Activated CD4-positive, alpha-beta T cell treated with anti-CD3 and anti-CD28 coated beads, Interleukin-2, amount 50 U/mL, for 4 hours (primary cell): ENCODE data around the gene GNAI1.

Experiments used
- DNase-seq, 2 experiments: peaks; one replicate each; pipeline ENCODE4 v3.0.0-alpha.2; 2020

Gene GNAI1

DNA sequence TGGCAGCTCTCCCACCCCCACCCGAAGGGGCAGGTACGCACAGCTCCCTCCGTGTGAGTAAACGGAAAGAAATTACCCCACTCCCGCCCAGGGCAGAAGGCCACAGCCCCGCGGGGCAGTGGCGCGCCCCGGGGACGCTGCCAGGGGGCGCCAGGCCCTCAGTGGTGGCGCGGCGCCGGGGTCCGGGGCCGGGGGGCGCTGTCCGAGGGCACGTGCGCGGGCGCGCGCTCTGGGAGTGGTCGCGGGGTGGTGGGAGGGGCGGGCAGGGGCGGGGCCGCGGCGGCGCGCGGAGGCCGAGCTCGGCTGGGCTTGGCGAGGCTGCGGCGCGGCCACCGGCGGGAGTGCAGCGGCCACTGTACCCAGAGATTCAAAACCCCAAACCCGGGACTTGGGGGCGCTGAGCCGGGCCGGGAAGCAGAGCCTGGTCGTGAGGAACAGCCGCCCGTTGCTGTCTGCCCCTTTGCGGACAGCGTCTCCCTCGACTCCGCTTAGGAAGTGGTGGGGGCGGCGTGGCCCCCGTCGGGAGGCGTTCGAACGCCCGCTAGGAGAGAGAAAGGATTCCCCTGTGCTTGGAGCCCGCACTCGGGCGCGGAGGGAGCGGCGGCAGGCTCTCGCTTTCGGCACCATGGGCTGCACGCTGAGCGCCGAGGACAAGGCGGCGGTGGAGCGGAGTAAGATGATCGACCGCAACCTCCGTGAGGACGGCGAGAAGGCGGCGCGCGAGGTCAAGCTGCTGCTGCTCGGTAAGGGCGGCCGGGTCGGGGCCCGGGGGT, at the start of gene GNAI1:
Gene GNAI1 (plus strand): TSS at position 296 of the 773 bp plus-strand sequence. CDS start 330 bp downstream, at position 626.
- no peak for DNase-seq

DNA sequence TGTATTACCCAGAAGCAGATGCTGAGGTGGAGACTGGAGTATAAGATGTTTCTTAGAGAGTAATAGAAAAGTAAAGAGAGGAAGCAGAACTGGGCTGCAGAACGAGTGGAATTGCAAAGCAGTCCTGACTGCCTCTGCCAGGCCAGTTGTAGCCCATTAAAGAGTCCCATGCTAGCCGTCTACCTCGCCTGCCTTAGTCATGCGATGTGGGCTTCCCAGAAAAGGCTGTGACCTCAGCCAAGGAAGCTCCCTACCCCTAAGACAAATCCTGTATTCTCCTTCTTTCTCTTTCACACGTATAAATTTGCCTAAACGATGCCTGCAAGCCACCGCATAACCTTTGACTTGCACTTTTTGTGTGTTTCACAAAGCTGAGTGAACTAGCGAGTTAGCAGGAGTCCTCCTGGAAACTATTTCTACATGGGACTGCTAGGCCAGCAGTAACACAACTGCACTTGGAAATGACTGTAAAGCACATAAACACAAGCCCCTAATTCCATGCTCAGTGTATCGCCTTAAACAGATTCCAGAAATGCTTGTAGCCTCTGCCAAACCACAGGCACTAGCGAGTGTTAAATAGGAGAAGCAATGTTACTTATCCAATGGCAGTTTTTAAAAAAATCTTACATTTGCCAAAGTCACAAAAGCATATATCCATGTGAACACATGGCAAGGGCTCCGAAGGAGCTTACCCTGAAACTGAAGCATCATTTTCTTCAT, 47.4 kb upstream of the GNAI1 start:
- DNase-seq: no peak

DNA sequence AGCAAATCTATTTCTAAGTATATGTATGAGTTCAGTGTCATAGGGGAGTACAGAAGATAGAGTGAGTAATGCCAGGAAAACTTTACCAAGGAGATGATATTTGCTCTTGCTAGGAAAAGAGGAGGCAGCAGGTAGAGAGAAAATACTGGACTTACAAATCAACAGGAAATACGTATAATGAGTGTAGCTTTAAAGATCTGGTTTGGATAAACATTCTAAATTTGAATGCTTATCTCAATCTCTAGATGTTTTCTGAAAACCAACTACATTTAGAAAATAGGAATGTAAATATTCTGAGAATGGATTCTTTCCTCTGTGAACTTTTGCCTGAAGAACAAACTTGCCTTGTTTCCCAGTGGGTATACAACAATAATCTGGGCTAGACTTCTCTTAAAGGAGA, 46.9 kb upstream of the GNAI1 start:
- DNase-seq: no peak

DNA sequence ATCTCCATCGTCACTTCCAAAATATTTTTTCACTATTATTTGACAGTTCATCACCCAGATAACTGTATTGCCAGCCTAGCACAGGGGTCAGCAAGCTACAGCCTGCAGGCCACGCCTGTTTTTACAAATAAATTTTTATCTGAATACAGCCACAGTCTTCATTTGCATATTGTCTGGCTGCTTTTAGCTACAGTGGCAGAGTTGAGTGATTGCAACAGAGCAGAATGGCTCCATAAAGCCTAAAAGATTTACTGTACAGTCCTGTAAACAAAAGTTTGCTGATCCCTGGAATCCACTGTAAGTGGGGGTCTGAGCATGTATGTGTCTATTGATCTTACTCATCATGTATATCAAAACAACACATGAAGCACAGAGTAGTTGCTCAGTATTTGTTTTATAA, 45.9 kb upstream of the GNAI1 start:
- no peak for DNase-seq

DNA sequence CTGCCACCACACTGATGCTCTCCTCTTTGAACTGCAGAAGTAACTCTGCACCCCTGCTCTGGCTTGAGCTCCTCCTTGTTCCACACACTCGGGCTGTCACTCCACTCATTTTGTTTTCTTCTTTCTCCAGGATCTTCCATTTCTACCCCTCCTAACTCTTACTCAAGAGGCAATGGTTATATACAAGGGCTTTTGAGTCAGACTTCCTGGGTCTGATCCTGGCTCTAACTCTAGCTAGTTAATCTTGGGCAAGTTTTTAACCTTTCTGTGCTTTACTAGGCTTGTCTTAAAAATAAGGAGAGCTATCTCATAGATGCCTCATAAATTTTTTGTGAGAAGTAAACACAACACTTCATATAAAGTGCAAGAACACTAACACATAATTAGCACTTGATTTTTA, 45.3 kb upstream of the GNAI1 start:
- no peak for DNase-seq

DNA sequence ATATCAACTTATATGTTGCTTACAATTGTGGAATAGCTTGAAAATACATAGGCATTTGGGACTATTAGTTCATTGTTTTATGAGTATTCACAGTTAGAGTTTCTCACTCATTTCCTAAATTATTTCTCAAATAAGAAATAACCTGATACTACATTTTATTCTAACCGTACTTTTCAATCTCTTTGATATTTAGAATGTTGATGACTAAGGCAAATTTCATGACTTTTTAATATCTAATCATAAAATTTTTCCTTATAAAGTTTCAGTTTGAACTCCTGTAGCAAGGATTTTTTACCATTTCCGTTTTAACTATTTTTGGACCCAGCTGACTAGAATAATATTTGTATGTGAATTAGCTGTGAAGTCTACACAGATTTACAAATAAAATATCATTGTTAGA, 41.3 kb upstream of the GNAI1 start:
- no peak for DNase-seq

DNA sequence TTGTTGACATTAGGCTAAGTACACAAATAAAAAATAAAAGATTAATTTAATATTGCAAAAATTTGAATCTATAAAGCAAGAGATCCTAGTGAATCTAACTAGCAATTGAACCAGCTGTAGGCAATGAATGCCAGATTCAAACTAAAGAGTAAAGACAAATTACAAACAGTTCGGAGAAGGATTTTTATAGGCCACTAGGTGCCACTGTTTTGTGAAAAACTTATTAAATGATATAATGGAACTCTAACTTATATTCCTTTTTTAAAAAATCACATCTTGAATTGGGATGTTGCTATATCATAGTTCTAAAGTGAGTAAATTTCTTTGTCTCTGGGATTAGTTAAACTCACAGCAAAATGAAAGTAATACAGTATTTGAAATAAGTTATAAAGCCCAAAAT, 39.1 kb upstream of the GNAI1 start:
- DNase-seq: no peak

DNA sequence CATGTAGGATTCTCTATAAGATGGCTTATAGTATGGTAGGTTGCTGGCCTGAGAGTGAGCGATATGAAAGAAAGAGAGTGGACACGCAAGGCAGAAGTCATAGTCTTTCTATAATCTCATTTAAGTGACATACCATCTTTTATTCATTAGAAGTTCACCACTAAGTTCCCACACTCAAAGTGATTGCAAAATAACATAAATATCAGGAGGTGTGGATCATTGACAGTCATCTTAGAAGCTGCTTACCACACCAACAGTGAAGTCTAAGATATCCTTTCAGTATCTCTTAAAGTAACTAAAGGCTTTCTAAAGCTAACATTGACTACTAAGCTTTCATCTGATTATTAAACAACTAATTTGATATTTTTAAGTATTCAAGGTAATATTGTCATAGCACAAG, 36.9 kb upstream of the GNAI1 start:
- DNase-seq: no peak

DNA sequence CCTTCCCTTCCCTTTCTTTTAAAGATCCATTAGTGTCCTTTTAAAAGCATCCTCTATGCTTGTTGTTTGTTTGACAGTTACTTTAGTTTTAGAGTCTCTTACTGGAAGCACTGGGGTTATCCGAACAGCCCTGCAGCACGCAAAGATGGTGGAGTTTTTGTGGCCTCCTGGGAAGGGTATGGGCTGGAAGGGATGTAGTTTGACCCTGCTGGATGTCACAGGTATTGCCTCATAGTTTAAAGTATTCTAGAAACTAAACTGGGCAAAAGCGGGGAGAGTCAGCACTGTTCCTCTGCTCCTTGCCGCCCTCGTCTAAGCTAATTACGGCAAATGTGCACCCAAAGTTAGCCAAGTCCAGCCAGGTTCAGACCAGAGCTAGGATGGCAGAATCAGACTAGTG, 35.8 kb upstream of the GNAI1 start:
- DNase-seq: no peak

DNA sequence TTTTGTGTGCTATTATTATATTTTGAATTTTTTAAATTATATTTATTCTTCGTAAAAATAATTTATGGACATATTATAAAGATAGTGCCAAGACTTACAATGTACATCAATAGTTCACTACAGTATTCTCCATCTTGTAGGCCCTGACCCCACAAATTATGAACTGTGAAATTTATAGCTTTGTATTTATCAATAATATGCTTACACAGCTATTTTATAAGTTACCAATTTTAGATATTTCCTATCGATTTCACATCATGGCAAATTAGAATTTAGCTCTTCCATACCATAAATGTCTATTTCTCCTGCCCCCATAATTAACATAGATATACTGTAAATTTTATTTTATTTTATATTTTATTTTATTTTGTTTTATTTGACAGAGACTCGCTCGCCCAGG, 34.4 kb upstream of the GNAI1 start:
- DNase-seq: no peak

DNA sequence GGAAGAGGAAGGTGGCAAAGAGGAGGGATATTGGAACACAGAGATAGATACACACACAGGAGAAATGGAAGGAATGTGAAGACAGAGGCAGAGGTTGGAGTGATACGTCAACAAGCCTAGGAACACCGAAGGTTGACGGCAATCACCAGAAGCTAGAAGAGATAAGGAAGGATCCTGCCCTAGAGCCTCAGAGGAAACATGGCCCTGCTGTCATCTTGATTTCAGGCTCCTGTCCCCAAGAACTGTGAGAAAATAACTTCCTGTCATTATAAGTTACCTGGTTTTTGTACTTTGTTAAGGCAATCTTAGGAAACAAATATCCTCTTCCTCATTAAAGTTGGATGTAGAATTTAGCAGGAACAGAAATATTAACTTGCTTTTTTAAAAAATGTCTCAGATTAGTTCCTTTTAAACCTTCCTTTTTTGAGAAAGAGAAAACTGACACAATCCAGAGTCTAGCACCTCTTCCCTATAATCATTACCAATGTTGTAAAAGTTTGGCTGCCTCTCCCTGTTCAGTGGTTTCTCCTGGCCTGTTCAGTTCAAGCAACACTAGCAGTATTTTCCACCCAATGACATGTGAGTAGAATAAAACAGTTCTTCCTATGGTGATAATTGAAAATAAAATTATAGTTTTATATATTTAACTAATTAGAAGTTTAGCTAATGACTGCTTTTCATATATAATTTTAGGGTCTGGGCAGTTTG, 28.8 kb upstream of the GNAI1 start:
- no peak for DNase-seq

DNA sequence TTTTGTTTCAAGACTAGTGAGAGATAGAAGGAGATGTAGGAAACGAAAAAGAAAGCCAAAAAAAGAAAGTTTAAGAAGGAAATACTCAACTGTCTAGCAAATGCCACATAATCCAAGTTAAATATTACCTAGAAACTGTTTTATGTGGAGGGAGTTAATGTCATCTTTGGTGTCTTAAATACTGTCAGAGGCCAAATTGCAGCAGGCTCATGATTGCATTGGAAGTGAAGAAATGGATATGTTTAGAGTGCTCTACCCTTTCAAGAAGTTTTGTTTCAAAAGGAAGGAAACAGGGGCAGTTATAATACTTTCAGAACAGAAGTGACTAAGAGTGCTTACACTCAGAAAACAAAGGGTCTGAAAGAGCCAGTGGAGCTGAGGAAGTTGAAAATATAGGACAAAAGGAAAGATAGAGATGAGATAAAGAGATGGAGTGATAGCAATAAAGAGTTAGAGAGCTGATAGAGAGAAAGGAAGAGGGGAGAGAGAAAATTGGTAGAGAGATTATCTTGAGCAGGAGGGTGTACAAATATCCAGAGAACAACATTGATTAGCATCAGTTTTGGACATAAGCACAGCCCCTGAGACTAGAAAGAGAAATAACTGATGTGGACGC, 28.0 kb upstream of the GNAI1 start:
- no peak for DNase-seq

DNA sequence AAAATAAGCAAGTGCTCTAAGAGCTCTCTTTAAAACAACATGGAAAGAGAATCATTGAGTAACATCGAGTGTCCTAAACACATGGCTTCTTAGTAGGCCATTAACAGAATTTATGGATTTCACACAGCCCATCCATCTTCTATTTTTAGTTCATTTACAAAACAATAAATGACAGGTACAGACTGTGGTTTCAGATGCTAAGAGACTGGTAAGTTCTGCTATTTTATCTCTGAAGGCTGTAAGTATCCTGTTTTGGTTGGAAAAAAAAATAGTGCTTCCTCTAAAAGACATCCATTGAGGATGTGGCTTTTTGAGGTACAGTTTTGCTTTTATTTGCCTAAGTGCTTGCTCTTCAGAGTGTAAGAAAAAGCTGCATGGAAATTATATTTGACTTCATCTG, 27.4 kb upstream of the GNAI1 start:
- no peak for DNase-seq

DNA sequence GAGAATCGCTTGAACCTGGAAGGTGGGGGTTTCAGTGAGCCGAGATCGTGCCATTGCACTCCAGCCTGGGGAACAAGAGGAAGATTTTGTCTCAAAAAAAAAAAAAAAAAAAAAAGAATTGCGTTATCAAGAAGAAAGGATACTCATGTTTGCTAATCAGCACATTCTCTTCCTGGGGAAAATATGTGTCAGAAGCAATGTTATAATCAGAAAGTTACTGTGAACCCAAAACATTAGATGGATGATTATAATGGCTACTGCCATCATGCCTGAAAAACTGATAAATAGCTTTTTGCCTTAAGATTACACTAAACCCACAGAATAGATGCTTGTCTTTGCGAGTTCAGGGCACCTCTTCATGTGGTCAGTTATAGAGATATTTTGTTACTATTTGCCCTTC, 24.3 kb upstream of the GNAI1 start:
- no peak for DNase-seq

DNA sequence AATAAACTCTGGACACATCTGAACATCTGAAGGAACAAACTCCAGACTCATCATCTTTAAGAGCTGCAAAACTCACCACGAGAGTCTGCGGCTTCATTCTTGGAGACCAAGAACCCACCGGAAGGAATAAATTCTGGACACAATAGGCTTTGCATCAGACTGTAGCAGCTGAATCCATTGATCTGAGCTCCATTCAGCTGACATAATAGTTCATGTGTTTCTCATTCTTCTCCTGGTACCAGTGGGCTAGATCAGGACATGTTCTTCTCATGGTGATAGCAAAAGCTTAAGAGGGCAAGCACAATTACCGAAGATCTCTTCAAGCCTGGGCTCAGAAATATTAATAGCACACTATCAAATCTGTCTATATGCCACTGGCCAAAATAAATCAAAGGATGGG, 20.5 kb upstream of the GNAI1 start:
- no peak for DNase-seq

DNA sequence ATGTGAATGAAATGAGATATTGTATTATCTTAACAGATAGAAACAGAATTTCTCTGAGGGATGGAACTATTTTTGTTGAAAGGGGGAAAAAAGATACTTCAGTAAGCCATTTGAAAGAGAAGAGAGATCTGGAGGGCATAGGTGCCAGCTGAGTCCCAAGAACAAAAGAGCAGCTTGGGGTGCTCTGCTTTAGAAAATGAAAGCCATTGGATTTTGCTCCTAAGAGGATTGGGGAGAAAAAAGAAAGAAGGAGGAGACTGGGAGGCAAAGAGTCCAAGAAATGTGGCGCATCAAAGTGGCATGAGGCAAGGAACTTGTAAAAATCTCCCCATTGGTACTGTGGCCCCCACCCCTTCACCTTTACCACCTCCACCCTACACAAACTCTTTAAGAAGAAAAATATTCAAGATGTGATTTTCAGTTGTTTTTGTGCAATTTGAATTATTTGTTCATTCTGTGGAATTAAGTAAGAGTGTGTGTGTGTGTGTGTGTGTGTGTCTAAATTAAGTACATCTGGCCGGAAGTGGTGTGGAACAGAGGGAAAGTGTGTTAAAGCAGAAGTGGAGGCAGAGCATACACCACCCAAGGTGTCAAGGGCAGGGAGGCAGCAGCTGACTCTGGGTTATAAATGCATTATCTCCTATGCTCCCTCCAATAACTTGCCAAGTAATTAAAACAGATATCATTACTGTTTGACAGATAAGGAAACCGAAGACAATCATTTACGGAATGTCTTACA, 9.9 kb upstream of the GNAI1 start:
- no peak for DNase-seq

DNA sequence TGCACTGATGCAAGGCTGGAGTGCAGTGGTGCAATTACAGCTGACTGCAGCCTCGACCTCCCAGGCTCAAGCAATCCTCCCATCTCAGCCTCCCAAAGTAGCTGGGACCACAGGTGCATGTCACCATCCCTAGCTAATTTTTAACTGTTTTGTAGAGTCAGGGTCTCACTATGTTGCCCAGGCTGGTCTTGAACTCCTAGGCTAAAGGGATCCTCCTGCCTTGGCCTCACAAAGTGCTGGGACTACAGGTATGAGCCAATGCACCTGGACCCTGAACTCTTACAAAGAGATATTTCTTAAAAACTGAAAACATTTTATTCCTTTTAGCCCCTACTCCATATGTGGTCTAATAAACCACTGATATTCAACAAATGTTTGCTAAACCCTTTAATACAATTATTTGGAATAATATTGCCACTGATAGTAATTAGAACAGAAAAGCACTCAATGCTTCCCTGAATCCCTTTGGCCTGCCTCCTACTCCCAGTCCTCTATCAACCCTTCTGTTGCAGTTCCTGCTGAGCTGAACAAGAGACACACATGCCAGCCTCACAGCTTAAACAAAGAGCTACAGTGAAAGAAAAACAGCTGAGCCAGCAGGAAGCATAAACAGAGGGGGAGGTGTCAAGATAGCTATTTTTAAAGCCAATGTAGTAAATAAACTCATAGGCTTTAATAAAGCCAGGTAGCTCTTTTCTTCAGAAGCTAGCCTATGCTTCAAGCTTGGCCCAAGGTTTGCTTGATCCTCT, 7.0 kb upstream of the GNAI1 start:
- no peak for DNase-seq

DNA sequence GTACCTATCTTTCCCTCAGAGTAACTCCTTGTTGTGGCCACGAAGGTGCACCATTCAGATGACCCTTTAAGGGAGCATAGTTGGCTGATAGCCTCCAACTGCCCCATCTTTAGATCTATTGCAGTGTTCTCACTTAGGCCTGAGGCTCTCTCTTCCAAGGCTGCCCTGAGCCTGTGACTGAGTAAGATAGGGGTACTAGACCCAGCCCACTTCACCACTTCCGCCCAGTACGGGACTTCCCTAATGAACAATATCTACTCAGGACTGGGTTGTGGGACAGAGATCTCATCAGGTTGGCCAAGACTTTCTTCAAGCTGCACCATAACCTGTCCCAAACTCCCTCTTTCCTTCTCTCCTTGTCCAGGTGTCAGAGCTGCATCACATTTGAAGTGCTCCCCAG, 5.7 kb upstream of the GNAI1 start:
- no peak for DNase-seq

DNA sequence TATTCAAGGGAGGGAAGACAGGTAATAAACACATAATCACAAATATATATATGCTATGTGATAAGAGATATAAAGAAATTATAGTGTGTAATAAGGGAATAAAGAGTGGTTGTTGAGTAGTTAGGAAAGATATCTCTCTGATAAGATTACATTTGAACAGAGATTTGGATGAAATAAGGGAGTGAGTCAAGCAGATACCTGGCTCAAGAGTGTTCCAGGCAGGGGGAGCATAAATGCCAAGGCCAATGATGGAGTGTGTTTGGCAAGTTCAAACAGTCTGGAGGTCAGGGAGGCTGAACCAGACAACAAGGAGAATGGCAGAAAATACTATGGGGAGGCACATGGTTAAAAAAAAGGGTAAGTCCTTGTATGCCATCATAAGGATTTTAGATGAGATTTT, 4.8 kb upstream of the GNAI1 start:
- no peak for DNase-seq

DNA sequence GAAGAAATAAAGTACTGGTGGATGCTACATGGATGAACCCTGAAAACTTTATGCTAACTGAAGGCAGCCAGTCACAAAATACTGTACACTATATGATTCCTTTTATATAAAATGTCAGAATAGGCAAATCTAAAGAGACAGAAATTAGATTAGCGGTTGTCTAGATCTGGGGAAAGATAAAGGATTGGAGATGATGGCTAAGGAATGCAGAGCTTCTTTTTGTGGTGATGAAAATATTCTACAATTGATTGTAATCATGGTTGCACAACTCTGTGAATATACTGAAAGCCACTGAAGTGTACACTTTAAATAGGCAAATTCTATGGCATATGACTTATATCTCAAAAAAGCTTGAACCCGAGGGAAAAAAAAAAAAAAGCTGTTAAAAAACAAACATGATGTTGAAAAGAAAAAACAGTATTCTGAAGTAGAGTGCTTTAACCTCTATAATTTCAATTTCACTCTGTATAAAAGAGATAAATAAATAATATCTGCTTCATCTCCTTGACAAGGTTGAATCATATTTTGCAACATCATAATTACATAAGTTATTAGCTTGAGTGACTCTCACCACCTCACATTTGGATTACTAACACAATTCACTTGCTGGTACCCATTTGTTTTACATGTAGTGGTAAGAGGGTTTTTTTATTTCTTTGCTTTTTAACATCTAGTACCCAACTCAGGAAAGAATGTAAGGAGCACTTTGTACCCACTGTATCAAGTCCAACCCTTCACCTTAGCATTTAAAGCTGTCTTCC, 2.8 kb upstream of the GNAI1 start:
- DNase-seq: no peak

DNA sequence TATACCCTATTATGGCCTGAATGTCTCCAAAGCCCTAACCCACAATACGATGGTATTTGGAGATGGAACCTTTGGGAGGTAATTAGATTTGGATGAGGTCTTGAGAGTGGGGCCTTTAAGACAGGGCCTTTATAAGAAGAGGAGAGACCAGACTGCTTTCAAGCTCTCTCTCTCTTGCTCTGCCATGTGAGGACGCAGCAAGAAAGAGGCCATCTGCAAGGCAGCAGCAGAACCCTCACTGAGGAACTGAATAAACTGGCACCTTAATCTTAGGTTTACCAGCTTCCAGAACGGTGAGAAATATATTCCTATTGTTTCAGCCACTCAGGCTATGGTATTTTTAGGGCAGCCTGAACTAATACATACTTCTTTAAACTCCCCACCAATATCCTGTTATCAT, 2.0 kb upstream of the GNAI1 start:
- no peak for DNase-seq
